Aorta (tissue), 5 donors: Measurements from ENCODE around the gene NSG2. TPM values are rescaled to one million over a fixed set of nuclear protein-coding genes. Genes with fewer than 3 reads are reported as not detected.
"Not testable (repeated sequence)": the region's sequence is repeated elsewhere in the genome, so short reads cannot be mapped to it uniquely, and the experiment has no call there.

Experiments
- ATAC-seq: fragments of 200-7000 bp; cut with Tn5 transposase; one replicate; pipeline ENCODE4 v1.9.1; 2022; ENCODE audit warnings: moderate library complexity; ENCODE audit not compliant: low FRiP score
- DNase-seq, 2 donors: peaks; one replicate each; pipeline ENCODE4 v3.0.0-alpha.2; 2020
- H3K27ac ChIP-seq, 2 donors: one replicate each; pipeline ENCODE4 v1.5.1; 2013; ENCODE audit warnings: low read length in 2 of 2, mild to moderate bottlenecking in 2 of 2, moderate library complexity in 2 of 2, control low read depth in 1 of 2, inconsistent platforms in 1 of 2, low read depth in 1 of 2
- H3K27me3 ChIP-seq, 2 donors: one replicate each; pipeline ENCODE4 v1.6.1; 2013; ENCODE audit warnings: control low read depth in 1 of 2, low read length in 1 of 2, mild to moderate bottlenecking in 1 of 2, moderate library complexity in 1 of 2; ENCODE audit not compliant: insufficient read depth in 2 of 2, control insufficient read depth in 1 of 2
- H3K36me3 ChIP-seq, 2 donors: one replicate each; pipeline ENCODE4 v1.6.1; 2013; ENCODE audit warnings: control low read depth in 1 of 2, low read length in 1 of 2, mild to moderate bottlenecking in 1 of 2; ENCODE audit not compliant: insufficient read depth in 2 of 2, control insufficient read depth in 1 of 2
- H3K4me1 ChIP-seq, 2 donors: one replicate each; pipeline ENCODE4 v1.6.1; 2013; ENCODE audit warnings: low read length in 2 of 2, control low read depth in 1 of 2, mild to moderate bottlenecking in 1 of 2, moderate library complexity in 1 of 2; ENCODE audit not compliant: insufficient read depth in 2 of 2, control insufficient read depth in 1 of 2
- H3K4me3 ChIP-seq, 2 donors: one replicate each; pipeline ENCODE4 v1.5.1; 2013; ENCODE audit warnings: low read length in 2 of 2, control low read depth in 1 of 2, mild to moderate bottlenecking in 1 of 2
- H3K9me3 ChIP-seq: one replicate; pipeline ENCODE4 v1.6.1; 2013; ENCODE audit warnings: mild to moderate bottlenecking, low read length; ENCODE audit not compliant: control insufficient read depth
- WGBS, 2 donors: extraction: QIAGEN DNeasy Blood & Tissue Kit; methylation state at CpG; one replicate each; pipeline ENCODE4 v1.1.7; 2013; 5-methylcytosine and 5-hydroxymethylcytosine counted together
- intact Hi-C, 2 donors: fragments of 100-400 bp; cut with DNase I; formaldehyde crosslinking; loops; one replicate each; pipeline versions ENCODE4 v1.14.2 to v1.15.0; 2022
- polyA plus RNA-seq, 2 donors: library from polyadenylated mRNA; stranded (reverse); fragments of 200-250 nt; gene quantifications; one replicate each; pipeline ENCODE4 v1.2.3, GENCODE V29; 2013
- total RNA-seq, 2 donors: library from RNA; stranded (reverse); fragmentation: NEBNext Ultra II Directional; extraction: Animal tissue kit (Norgen Biotek cat#: 25700); gene quantifications; one replicate each; pipeline ENCODE4 v1.2.1, GENCODE V29; 2021
- donor health status: healthy with polysubstance abuse.
- donor health status: Bipolar disorder and iron deficiency.
- donor health status: DM: no; HTN: no; CAD: no.
- donor health status: DM: no; HTN: no; CAD: no.
- donor health status: DM: yes; HTN: yes; CAD: no.

NSG2 gene
- total and polyA plus RNA-seq, 4 donors: 0.64 TPM; not detected in 3

- Histone ChIP-seq H3K36me3 (no peaks in the 10 kb centered on the region), H3K27ac (no peak overlapping the region), H3K9me3 (peaks cover 1% of the 10 kb centered on the region), H3K27me3 (no peaks in the 10 kb centered on the region), H3K4me3 (no peak overlapping the region), H3K4me1 (no peaks in the 10 kb centered on the region)
- ATAC-seq (no peak), DNase-seq (no peak)
- WGBS, 2 donors: 67 to 79% methylated on average over 10 of the region's 10 CpGs
- intact Hi-C loops: no loop called here
These were observed 44.6 kb downstream of the NSG2 start for GRCh38 chr5:174090129-174090528.

- Histone ChIP-seq H3K27ac (no peak overlapping the region), H3K36me3 (no peaks in the 10 kb centered on the region), H3K4me3 (no peak overlapping the region), H3K4me1 (no peaks in the 10 kb centered on the region), H3K9me3 (peaks cover 1% of the 10 kb centered on the region), H3K27me3 (no peaks in the 10 kb centered on the region)
- no peak for DNase-seq
- intact Hi-C loops: no loop called here
- ATAC-seq: no peak
- 85 to 89% methylated on average over 5 of the region's 5 CpGs for WGBS, 2 donors
These were observed 47.6 kb downstream of the NSG2 start for GRCh38 chr5:174093123-174093522.

GRCh38 chr5:174094857-174095606 is 49.5 kb downstream of the NSG2 start:
- H3K27ac ChIP-seq: no peak overlapping the region
- ATAC-seq (no peak), DNase-seq (no peak)
- intact Hi-C loops: no loop called here
- peaks cover 1% of the 10 kb centered on the region for H3K9me3 ChIP-seq
- WGBS, 2 donors: 70 to 78% methylated on average over 10 of the region's 10 CpGs
- H3K4me3 ChIP-seq: no peak overlapping the region
- no peaks in the 10 kb centered on the region for H3K27me3 ChIP-seq
- H3K4me1 ChIP-seq: no peaks in the 10 kb centered on the region
- H3K36me3 ChIP-seq: no peaks in the 10 kb centered on the region

DNA sequence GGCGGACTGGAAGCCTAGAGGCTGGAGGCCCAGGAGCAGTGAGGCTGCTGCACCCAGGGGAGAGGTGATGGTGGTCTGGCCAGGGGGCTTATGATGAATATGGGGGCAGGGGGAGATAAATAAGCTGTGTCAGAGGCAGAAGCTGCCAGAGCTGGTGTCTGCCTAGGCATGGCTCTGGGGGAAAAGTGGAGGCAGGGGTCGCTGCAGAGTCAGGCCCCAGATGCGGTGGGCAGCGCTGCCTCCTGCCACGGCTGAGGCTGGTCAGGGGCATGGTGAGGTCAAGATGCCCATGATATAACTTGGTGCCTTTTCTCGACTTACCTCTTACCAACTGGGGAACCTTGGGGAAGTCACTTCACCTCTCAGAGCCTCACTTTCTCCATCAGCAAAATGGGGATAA is 51.1 kb downstream of the NSG2 start:
- no peaks in the 10 kb centered on the region for H3K36me3 ChIP-seq
- no peak overlapping the region for H3K27ac ChIP-seq
- no peaks in the 10 kb centered on the region for H3K27me3 ChIP-seq
- H3K9me3 ChIP-seq: no peaks in the 10 kb centered on the region
- ATAC-seq (no peak), DNase-seq (no peak)
- WGBS, 2 donors: 76 to 77% methylated on average over 6 of the region's 6 CpGs
- H3K4me3 ChIP-seq: no peak overlapping the region
- intact Hi-C loops: no loop called here
- H3K4me1 ChIP-seq: no peaks in the 10 kb centered on the region

GRCh38 chr5:174097486-174098185 is 52.1 kb downstream of the NSG2 start:
- H3K9me3 ChIP-seq: no peaks in the 10 kb centered on the region
- DNase-seq (no peak), ATAC-seq (no peak)
- no peaks in the 10 kb centered on the region for H3K27me3 ChIP-seq
- no peaks in the 10 kb centered on the region for H3K36me3 ChIP-seq
- no peaks in the 10 kb centered on the region for H3K4me1 ChIP-seq
- 47 to 61% methylated on average over 4 of the region's 4 CpGs for WGBS, 2 donors
- no peak overlapping the region for H3K4me3 ChIP-seq
- H3K27ac ChIP-seq: no peak overlapping the region
- intact Hi-C loops: no loop called here

- 91 to 93% methylated on average over 15 of the region's 15 CpGs for WGBS, 2 donors
- ATAC-seq (no peak), DNase-seq (no peak)
- intact Hi-C loops: no loop called here
- no peaks in the 10 kb centered on the region for H3K36me3 ChIP-seq
- no peak overlapping the region for H3K27ac ChIP-seq
- no peaks in the 10 kb centered on the region for H3K4me1 ChIP-seq
- no peaks in the 10 kb centered on the region for H3K27me3 ChIP-seq
- no peaks in the 10 kb centered on the region for H3K9me3 ChIP-seq
- H3K4me3 ChIP-seq: no peak overlapping the region
These were observed 53.2 kb downstream of the NSG2 start for GRCh38 chr5:174098694-174099093.

- intact Hi-C loops: no loop called here
- H3K4me3 ChIP-seq: no peak overlapping the region
- 69 to 71% methylated on average over 5 of the region's 5 CpGs for WGBS, 2 donors
- no peaks in the 10 kb centered on the region for H3K9me3 ChIP-seq
- H3K27me3 ChIP-seq: no peaks in the 10 kb centered on the region
- no peak overlapping the region for H3K27ac ChIP-seq
- no peaks in the 10 kb centered on the region for H3K4me1 ChIP-seq
- H3K36me3 ChIP-seq: no peaks in the 10 kb centered on the region
- ATAC-seq (no peak), DNase-seq (no peak)
These were observed 55.0 kb downstream of the NSG2 start for GRCh38 chr5:174100490-174100889.

DNA sequence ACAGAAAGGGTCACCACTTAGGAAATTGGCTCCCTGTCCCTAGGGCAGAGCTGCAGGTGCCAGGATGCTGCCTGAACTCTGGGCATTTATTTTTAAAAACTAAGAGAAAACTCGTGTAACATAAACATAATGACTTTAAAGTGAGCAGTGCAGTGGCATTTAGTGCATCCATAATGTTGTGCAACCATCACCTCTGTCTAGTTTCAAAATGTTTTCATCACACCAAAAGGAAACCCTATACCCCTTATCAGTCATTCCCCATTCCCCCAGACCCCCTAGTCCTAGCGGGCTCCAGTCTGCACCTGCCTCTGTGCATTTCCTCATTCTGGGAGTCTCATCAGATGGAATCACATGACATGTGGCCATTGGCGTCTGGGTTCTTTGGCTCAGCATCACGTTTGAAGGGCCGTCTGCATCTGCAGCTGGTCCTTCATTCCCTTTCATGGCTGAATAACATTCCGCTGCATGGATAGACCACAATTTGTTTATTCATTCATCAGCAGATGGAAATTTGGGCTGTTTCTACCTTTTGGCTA is 55.8 kb downstream of the NSG2 start:
- no peaks in the 10 kb centered on the region for H3K9me3 ChIP-seq
- DNase-seq (no peak), ATAC-seq (no peak)
- H3K27ac ChIP-seq: no peak overlapping the region
- H3K4me1 ChIP-seq: no peaks in the 10 kb centered on the region
- intact Hi-C loops: no loop called here
- WGBS, 2 donors: 67 to 76% methylated on average over 6 of the region's 6 CpGs
- H3K36me3 ChIP-seq: no peaks in the 10 kb centered on the region
- no peaks in the 10 kb centered on the region for H3K27me3 ChIP-seq
- no peak overlapping the region for H3K4me3 ChIP-seq

GRCh38 chr5:174102574-174102973 is 57.1 kb downstream of the NSG2 start:
- 84 to 89% methylated on average over 2 of the region's 2 CpGs for WGBS, 2 donors

More at GRCh38 chr5:174102574-174102973, 57.1 kb downstream of the NSG2 start:
- H3K36me3 ChIP-seq, H3K4me3 ChIP-seq, DNase-seq, H3K27me3 ChIP-seq, H3K27ac ChIP-seq, H3K9me3 ChIP-seq, H3K4me1 ChIP-seq, intact Hi-C loops, ATAC-seq: not testable (repeated sequence)
